Activated gamma-delta T cell treated with anti-CD3 and anti-CD28 coated beads, Interleukin-2, amount 50 U/mL, for 16 hours (primary cell): Measurements from ENCODE around the gene LIN37.
"Not testable (repeated sequence)": the region's sequence is repeated elsewhere in the genome, so short reads cannot be mapped to it uniquely, and the experiment has no call there.

Source experiments
- DNase-seq: peaks from one replicate; pipeline ENCODE4 v3.0.0-alpha.2; 2020; ENCODE audit warnings: low read depth

LIN37 gene

GRCh38 chr19:35719402-35720162 lies 28.8 kb upstream of the LIN37 start:
- DNase-seq = no peak

GRCh38 chr19:35720163-35720524 lies 28.2 kb upstream of the LIN37 start:
- no peak for DNase-seq

DNA sequence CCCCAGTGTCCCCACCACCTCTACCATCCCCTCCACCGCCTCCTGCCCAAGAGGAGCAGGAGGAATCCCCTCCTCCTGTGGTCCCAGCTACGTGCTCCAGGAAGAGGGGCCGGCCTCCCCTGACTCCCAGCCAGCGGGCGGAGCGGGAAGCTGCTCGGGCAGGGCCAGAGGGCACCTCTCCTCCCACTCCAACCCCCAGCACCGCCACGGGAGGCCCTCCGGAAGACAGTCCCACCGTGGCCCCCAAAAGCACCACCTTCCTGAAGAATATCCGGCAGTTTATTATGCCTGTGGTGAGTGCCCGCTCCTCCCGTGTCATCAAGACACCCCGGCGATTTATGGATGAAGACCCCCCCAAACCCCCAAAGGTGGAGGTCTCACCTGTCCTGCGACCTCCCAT lies 27.7 kb upstream of the LIN37 start:
- DNase-seq = no peak

DNA sequence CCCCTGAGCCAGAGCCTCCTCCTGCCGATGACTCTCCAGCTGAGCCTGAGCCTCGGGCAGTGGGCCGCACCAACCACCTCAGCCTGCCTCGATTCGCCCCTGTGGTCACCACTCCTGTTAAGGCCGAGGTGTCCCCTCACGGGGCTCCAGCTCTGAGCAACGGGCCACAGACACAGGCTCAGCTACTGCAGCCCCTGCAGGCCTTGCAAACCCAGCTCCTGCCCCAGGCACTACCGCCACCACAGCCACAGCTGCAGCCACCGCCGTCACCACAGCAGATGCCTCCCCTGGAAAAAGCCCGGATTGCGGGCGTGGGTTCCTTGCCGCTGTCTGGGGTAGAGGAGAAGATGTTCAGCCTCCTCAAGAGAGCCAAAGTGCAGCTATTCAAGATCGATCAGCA lies 27.0 kb upstream of the LIN37 start:
- no peak for DNase-seq

- no peak for DNase-seq
Observed at GRCh38 chr19:35722461-35722860, 25.9 kb upstream of the LIN37 start.

GRCh38 chr19:35722897-35723296 lies 25.5 kb upstream of the LIN37 start:
- no peak for DNase-seq

GRCh38 chr19:35723671-35724070 lies 24.7 kb upstream of the LIN37 start:
- no peak for DNase-seq

DNA sequence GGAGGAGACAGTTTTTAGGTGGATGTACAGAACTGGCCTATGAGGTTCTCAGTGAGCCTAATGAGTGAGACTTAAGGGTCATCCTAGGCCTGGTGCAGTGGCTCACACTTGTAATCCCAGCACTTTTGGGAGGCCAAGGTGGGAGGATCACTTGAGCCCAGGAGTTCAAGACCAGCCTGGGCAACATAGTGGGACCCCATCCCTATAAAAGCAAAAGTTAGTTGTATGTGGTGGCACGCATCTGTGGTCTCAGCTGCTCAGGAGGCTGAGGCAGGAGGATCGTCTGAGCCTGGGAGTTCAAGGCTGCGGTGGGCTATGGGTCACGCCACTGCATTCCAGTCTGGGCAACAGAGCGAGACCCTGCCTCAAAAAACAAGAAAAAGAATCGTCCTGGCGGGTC lies 24.2 kb upstream of the LIN37 start:
- not testable (repeated sequence) for DNase-seq

DNA sequence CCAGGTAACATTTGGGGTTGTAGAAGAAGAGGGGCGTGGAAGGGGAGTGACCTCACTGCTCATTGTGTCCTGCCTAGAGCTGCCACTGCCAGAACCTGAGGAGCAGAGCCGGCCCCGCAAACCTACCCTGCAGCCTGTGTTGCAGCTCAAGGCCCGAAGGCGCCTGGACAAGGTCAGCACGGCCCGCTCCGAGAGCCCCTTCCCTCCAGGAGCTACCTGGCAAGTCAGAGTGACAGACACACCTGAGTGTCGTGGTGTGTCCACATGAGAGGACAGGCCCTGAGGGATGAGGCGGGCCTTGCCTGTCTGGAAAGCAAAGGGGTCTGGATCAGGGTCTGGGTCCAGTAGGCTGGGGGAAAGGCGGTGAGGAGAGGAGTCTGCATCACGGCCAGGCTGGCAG lies 23.8 kb upstream of the LIN37 start:
- no peak for DNase-seq

DNA sequence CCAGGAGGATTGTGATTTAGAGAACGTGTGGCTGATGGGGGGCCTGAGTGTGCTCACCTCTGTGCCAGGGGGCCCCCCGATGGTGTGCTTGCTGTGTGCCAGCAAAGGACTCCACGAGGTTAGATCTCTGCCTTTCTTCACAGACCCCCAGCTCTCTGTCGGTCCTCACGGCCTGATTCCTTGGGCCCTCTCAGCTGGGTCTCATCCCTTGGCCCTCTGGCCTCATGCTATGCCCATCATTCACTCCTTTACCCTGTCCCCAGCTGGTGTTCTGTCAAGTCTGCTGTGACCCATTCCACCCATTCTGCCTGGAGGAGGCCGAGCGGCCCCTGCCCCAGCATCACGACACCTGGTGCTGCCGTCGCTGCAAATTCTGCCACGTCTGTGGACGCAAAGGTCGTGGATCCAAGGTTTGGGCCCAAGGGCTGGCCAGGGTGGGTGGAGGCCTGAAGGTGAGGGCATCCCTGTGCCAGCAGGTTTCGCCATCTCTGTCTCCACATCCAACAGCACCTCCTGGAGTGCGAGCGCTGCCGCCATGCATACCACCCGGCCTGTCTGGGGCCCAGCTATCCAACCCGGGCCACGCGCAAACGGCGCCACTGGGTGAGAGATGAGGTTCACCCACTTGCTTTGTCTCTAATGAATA lies 23.0 kb upstream of the LIN37 start:
- DNase-seq = no peak

- DNase-seq = no peak
Observed at GRCh38 chr19:35727053-35727955, 21.1 kb upstream of the LIN37 start.

- DNase-seq = no peak
Observed at GRCh38 chr19:35727956-35728706, 20.2 kb upstream of the LIN37 start.

DNA sequence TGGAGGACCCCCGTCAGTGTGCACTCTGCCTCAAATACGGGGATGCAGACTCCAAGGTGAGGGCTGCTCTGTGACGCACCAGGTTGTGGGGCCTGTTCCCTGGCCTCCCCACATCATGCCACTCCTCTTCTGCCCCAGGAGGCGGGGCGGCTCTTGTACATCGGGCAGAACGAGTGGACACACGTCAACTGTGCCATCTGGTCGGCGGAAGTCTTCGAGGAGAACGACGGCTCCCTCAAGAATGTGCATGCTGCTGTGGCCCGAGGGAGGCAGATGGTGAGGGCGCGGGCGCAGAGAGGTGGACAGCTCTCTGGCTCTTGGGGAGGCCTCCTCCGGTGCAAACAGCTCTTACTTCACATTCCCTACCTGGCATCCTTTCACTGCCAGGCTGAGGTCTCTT lies 19.4 kb upstream of the LIN37 start:
- DNase-seq = no peak

DNA sequence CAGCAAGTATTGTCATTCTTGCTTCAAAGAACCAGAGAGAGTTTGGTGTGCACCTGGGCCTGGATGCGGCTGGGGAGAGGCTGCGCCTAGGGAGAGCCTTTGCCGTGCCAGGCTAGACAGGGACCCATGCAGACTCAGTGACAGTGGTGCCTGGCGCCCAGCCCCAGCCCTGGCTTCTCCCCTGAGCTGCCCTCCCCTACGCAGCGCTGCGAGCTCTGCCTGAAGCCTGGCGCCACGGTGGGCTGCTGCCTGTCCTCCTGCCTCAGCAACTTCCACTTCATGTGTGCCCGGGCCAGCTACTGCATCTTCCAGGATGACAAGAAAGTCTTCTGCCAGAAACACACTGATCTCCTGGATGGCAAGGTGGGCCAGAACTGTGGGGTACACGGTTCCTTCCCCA lies 18.6 kb upstream of the LIN37 start:
- DNase-seq = no peak

- DNase-seq = no peak
Observed at GRCh38 chr19:35730326-35730725, 18.1 kb upstream of the LIN37 start.

DNA sequence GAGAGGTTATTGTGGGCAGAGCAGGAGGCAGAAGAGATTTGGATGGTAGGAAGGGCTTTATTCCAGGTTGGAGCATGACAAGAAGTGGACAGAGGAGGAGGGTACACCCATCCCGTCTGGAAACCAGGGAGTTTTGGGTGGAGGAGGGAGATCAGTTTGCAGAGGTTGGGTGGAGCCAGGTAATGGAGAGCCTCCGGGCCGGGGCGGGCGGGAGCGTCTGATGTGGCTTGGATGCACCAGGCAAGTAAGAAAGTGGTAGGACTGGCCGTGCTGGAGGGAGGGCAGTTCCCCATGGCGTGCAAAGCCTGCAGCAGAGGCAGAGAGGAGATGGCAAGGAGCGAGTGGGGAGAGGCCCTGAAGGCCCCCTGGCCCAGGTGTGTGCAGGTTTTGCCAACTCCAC lies 17.0 kb upstream of the LIN37 start:
- no peak for DNase-seq

DNA sequence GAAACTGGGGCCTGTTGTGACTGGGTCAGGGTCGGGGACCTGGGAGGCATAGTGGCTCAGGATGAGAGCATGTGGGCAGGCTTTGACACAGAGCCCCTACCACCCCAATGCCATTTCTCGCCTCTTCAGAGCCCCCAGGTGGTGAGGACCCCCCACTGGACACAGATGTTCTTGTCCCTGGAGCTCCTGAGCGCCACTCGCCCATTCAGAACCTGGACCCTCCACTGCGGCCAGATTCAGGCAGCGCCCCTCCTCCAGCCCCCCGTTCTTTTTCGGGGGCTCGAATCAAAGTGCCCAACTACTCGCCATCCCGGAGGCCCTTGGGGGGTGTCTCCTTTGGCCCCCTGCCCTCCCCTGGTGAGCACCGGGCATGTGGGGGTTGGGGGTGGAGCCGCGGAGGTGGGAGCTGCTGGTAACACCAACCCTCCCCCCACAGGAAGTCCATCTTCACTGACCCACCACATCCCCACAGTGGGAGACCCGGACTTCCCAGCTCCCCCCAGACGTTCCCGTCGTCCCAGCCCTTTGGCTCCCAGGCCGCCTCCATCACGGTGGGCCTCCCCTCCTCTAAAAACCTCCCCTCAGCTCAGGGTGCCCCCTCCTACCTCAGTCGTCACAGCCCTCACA lies 16.5 kb upstream of the LIN37 start:
- DNase-seq = no peak

- no peak for DNase-seq
Observed at GRCh38 chr19:35732540-35733179, 15.7 kb upstream of the LIN37 start.

- DNase-seq = no peak
Observed at GRCh38 chr19:35733180-35734125, 14.9 kb upstream of the LIN37 start.

GRCh38 chr19:35734273-35734672 lies 14.1 kb upstream of the LIN37 start:
- DNase-seq = no peak
